ENCODE data around the gene SPRR3. TPM values are rescaled to one million over a fixed set of nuclear protein-coding genes. Genes with fewer than 3 reads are reported as not detected.

SPRR3 gene
- total RNA-seq, 1 donor from 2014 or later: 136 TPM

- H3K4me3 ChIP-seq (ENCODE audit: low read depth, low read length): no peak overlapping the region
- TF ChIP-seq CTCF (IDR thresholded peaks at IDR 0.05; ENCODE audit: insufficient read depth, low read length, severe bottlenecking): no peak
- DNase-seq (ENCODE audit: low read depth) (no peak), FAIRE-seq (no peak)
- H3K27me3 ChIP-seq (ENCODE audit: control insufficient read depth, insufficient read depth, low read length): no peaks in the 10 kb centered on the region
- no peaks in the 10 kb centered on the region for H3K36me3 ChIP-seq (ENCODE audit: control insufficient read depth, insufficient read depth, low read length)
These were observed 23.9 kb upstream of the SPRR3 start for GRCh38 chr1:152977614-152978013.

- no peak for TF ChIP-seq CTCF (IDR thresholded peaks at IDR 0.05; ENCODE audit: insufficient read depth, low read length, severe bottlenecking)
- Histone ChIP-seq H3K27me3 (ENCODE audit: control insufficient read depth, insufficient read depth, low read length) (no peaks in the 10 kb centered on the region), H3K4me3 (ENCODE audit: low read depth, low read length) (no peak overlapping the region), H3K36me3 (ENCODE audit: control insufficient read depth, insufficient read depth, low read length) (no peaks in the 10 kb centered on the region)
- FAIRE-seq (no peak), DNase-seq (ENCODE audit: low read depth) (no peak)
These were observed 20.9 kb upstream of the SPRR3 start for GRCh38 chr1:152980676-152981075.

GRCh38 chr1:152981146-152981871, 20.2 kb upstream of the SPRR3 start:
- TF ChIP-seq CTCF (IDR thresholded peaks at IDR 0.05; ENCODE audit: insufficient read depth, low read length, severe bottlenecking): no peak
- Histone ChIP-seq H3K4me3 (ENCODE audit: low read depth, low read length) (no peak overlapping the region), H3K36me3 (ENCODE audit: control insufficient read depth, insufficient read depth, low read length) (no peaks in the 10 kb centered on the region), H3K27me3 (ENCODE audit: control insufficient read depth, insufficient read depth, low read length) (no peaks in the 10 kb centered on the region)
- DNase-seq (ENCODE audit: low read depth) (no peak), FAIRE-seq (peak; percentile 7)

- Histone ChIP-seq H3K4me3 (ENCODE audit: low read depth, low read length) (no peak overlapping the region), H3K27me3 (ENCODE audit: control insufficient read depth, insufficient read depth, low read length) (no peaks in the 10 kb centered on the region), H3K36me3 (ENCODE audit: control insufficient read depth, insufficient read depth, low read length) (no peaks in the 10 kb centered on the region)
- DNase-seq (ENCODE audit: low read depth): no peak
- no peak for FAIRE-seq
- TF ChIP-seq CTCF (IDR thresholded peaks at IDR 0.05; ENCODE audit: insufficient read depth, low read length, severe bottlenecking): no peak
These were observed 19.5 kb upstream of the SPRR3 start for GRCh38 chr1:152982076-152982475.

GRCh38 chr1:152983234-152983633, 18.3 kb upstream of the SPRR3 start:
- Histone ChIP-seq H3K36me3 (ENCODE audit: control insufficient read depth, insufficient read depth, low read length) (no peaks in the 10 kb centered on the region), H3K27me3 (ENCODE audit: control insufficient read depth, insufficient read depth, low read length) (no peaks in the 10 kb centered on the region), H3K4me3 (ENCODE audit: low read depth, low read length) (no peak overlapping the region)
- FAIRE-seq (no peak), DNase-seq (ENCODE audit: low read depth) (peak; percentile 42)
- TF ChIP-seq CTCF (IDR thresholded peaks at IDR 0.05; ENCODE audit: insufficient read depth, low read length, severe bottlenecking): no peak

- FAIRE-seq (peak; percentile 64), DNase-seq (ENCODE audit: low read depth) (peak; percentile 84)
- Histone ChIP-seq H3K27me3 (ENCODE audit: control insufficient read depth, insufficient read depth, low read length) (no peaks in the 10 kb centered on the region), H3K36me3 (ENCODE audit: control insufficient read depth, insufficient read depth, low read length) (no peaks in the 10 kb centered on the region), H3K4me3 (ENCODE audit: low read depth, low read length) (no peak within 1 kb of the TSS)
- no peak for TF ChIP-seq CTCF (IDR thresholded peaks at IDR 0.05; ENCODE audit: insufficient read depth, low read length, severe bottlenecking)
These were observed 17.8 kb upstream of the SPRR3 start, which contains the start of gene SPRR1A for GRCh38 chr1:152983743-152984142. TSS of gene SPRR1A (plus strand) at chr1:152984081. CDS start at chr1:152985231, 1,150 bp downstream.

Measured in bronchial epithelial cell (primary cell).